UCSD-AML1 (cell line): ENCODE measurements around the gene ANAPC2.

Experiments
- DNase-seq: peaks from one replicate; lab custom pipeline; 2025; ENCODE audit not compliant: unreplicated experiment; lab: John Stamatoyannopoulos, UW

Gene ANAPC2

GRCh38 chr9:137164370-137165249 is 23.8 kb downstream of the ANAPC2 start:
- DNase-seq, result no peak

GRCh38 chr9:137163805-137164204 is 24.6 kb downstream of the ANAPC2 start:
- DNase-seq, result no peak

GRCh38 chr9:137163365-137163715 is 25.0 kb downstream of the ANAPC2 start:
- no peak for DNase-seq

- DNase-seq, result no peak
Observed at GRCh38 chr9:137162505-137163364, 25.6 kb downstream of the ANAPC2 start.

- no peak for DNase-seq
Observed at GRCh38 chr9:137161558-137162486, 26.5 kb downstream of the ANAPC2 start.

GRCh38 chr9:137160716-137161557 is 27.4 kb downstream of the ANAPC2 start:
- DNase-seq, result no peak

- DNase-seq, result no peak
Observed at GRCh38 chr9:137160054-137160425, 28.3 kb downstream of the ANAPC2 start.

- no peak for DNase-seq
Observed at GRCh38 chr9:137159105-137160053, 29.0 kb downstream of the ANAPC2 start.

GRCh38 chr9:137158625-137159024 is 29.7 kb downstream of the ANAPC2 start:
- DNase-seq, result no peak

GRCh38 chr9:137157618-137158415 is 30.5 kb downstream of the ANAPC2 start:
- DNase-seq, result no peak

GRCh38 chr9:137156567-137157375 is 31.6 kb downstream of the ANAPC2 start:
- DNase-seq, result no peak

GRCh38 chr9:137152844-137153405 is 35.4 kb downstream of the ANAPC2 start:
- DNase-seq, result no peak

GRCh38 chr9:137150617-137151457 is 37.5 kb downstream of the ANAPC2 start:
- DNase-seq, result peak; percentile 94

GRCh38 chr9:137149942-137150616 is 38.3 kb downstream of the ANAPC2 start:
- no peak for DNase-seq

GRCh38 chr9:137149363-137149762 is 39.0 kb downstream of the ANAPC2 start:
- no peak for DNase-seq

GRCh38 chr9:137148661-137149060 is 39.7 kb downstream of the ANAPC2 start:
- DNase-seq, result no peak
